Tibial nerve (tissue), 4 donors: Measurements from ENCODE around the gene RAB6B. TPM values are rescaled to one million over a fixed set of nuclear protein-coding genes. Genes with fewer than 3 reads are reported as not detected.

Experiments
- DNase-seq, 2 donors: peaks; one replicate each; pipeline ENCODE4 v3.0.0-alpha.2; 2019; ENCODE audit warnings: low spot score in 2 of 2
- H3K27ac ChIP-seq, 4 donors: fragments of 200-600 bp; sonication (generic) in 3 of 4; one replicate each; pipeline ENCODE4 v1.5.1; 2017 to 2019; ENCODE audit warnings: mild to moderate bottlenecking in 1 of 4
- H3K27me3 ChIP-seq, 2 donors: fragments of 200-600 bp; sonication (generic) in 1 of 2; one replicate each; pipeline versions ENCODE4 v1.5.1 to v1.6.0; 2017 to 2019
- H3K36me3 ChIP-seq, 3 donors: fragments of 200-600 bp; sonication (generic); one replicate each; pipeline ENCODE4 v1.5.1; 2018 to 2019
- H3K4me1 ChIP-seq, 4 donors: fragments of 200-600 bp; sonication (generic) in 3 of 4; one replicate each; pipeline ENCODE4 v1.5.1; 2017 to 2019
- H3K4me3 ChIP-seq, 4 donors: fragments of 200-600 bp; sonication (generic) in 3 of 4; one replicate each; pipeline ENCODE4 v1.5.1; 2017 to 2019; ENCODE audit warnings: mild to moderate bottlenecking in 1 of 4, moderate library complexity in 1 of 4
- H3K9me3 ChIP-seq, 4 donors: fragments of 200-600 bp; sonication (generic) in 3 of 4; one replicate each; pipeline ENCODE4 v1.5.1; 2017 to 2019
- EP300 ChIP-seq, 2 donors: sonication (generic); formaldehyde crosslinking; IDR thresholded peaks; one replicate each; pipeline ENCODE4 v1.6.1; 2017; ENCODE audit warnings: antibody characterized with exemption in 2 of 2, mild to moderate bottlenecking in 1 of 2
- POLR2A ChIP-seq, 2 donors: fragments of 450-650 bp; IDR thresholded peaks; one replicate each; pipeline ENCODE4 v1.6.1; 2017; ENCODE audit warnings: antibody characterized with exemption in 2 of 2, mild to moderate bottlenecking in 2 of 2, moderate library complexity in 2 of 2
- WGBS, 2 donors: methylation state at CpG; one replicate each; pipeline ENCODE4 v1.1.5; 2018; 5-methylcytosine and 5-hydroxymethylcytosine counted together
- total RNA-seq, 4 donors: library from RNA; depleted of rRNA; stranded (reverse); fragments of >200 nt; gene quantifications; one replicate each; pipeline ENCODE4 v1.1.0, GENCODE V29; 2016
- TF ChIP-seq, protein P1 (sequence below), 5 experiments: fragments of 200-600 bp in 3 of 5; fragments of 450-650 bp in 2 of 5; sonication (generic) in 3 of 5; IDR thresholded peaks; one replicate each; pipeline ENCODE4 v1.5.1; 2016 to 2019; ENCODE audit warnings: antibody characterized with exemption in 5 of 5, mild to moderate bottlenecking in 3 of 5, moderate library complexity in 2 of 5

RAB6B gene
- total RNA-seq, 4 donors from 2014 or later = 1.4 to 3.6 (median 2.0) TPM

DNA sequence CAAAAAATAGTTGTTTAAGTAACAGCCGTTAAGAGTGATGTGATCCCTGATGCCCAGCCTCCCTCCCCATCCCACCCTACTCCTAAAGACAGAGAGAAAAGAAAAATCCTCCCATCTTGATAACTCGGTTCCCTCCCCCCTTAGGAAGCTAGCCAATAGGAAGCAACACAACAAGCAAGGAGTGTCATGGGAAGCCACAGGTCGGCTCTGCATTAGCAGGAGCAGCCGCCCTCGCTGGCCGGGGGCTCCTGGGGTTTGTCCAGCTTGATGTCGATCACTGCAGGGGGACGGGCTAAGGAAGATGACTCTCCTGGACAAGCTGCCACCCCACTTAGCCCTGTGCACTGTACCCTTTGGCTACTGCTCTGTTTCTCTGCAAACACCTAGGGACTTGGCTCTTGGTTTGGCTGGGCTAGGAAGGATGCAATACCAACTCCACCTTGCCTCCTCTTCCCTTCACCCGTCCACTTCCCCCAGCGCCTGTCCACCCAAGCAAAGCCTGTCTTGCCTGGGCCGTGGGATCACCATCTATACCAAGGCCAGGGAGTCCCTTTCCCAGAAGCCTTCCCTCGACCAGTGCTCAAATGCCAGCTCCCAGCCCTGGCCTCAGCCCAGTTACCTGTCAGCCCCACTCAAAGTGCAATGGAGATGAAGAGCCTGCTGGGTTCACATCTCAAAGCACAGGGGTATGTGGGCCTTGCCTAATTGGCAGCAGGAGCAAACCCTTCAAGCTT lies 66.9 kb downstream of the RAB6B start:
- Histone ChIP-seq H3K36me3 (peaks cover 0 to 27% (median 0%) of the 10 kb centered on the region in 3 donors), H3K27me3 (no peaks in the 10 kb centered on the region), H3K27ac (no peak overlapping the region), H3K4me1 (no peaks in the 10 kb centered on the region), H3K9me3 (no peaks in the 10 kb centered on the region), H3K4me3 (no peak overlapping the region)
- no peak for DNase-seq
- WGBS, 2 donors = 72 to 77% methylated on average over 12 of the region's 12 CpGs
- TF ChIP-seq, protein P1, sequence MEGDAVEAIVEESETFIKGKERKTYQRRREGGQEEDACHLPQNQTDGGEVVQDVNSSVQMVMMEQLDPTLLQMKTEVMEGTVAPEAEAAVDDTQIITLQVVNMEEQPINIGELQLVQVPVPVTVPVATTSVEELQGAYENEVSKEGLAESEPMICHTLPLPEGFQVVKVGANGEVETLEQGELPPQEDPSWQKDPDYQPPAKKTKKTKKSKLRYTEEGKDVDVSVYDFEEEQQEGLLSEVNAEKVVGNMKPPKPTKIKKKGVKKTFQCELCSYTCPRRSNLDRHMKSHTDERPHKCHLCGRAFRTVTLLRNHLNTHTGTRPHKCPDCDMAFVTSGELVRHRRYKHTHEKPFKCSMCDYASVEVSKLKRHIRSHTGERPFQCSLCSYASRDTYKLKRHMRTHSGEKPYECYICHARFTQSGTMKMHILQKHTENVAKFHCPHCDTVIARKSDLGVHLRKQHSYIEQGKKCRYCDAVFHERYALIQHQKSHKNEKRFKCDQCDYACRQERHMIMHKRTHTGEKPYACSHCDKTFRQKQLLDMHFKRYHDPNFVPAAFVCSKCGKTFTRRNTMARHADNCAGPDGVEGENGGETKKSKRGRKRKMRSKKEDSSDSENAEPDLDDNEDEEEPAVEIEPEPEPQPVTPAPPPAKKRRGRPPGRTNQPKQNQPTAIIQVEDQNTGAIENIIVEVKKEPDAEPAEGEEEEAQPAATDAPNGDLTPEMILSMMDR (IDR thresholded peaks at IDR 0.05) = no peak
- no peak for TF ChIP-seq EP300 (IDR thresholded peaks at IDR 0.05)
- no peak for TF ChIP-seq POLR2A (IDR thresholded peaks at IDR 0.05)

DNA sequence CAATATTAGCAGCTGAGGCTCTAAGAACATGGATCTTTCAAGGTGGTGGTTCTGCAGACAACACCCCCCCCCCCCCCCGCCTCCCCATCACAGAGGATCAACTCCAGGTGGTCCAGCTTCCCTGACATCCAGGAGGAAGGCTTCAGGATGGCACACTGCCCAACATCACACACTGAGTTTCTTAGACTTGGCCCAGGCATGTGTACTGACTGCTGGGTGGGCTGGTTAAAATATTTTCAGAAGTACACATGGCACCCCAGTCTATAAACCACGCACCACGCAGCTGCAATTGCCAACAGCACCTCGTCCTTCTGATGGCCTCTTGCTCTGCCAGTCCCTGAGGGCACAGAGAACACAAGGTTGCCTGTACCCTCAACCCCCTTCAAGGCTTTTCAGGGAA lies 68.0 kb downstream of the RAB6B start:
- no peaks in the 10 kb centered on the region for H3K4me1 ChIP-seq
- H3K4me3 ChIP-seq = no peak overlapping the region
- H3K27me3 ChIP-seq = no peaks in the 10 kb centered on the region
- peaks cover 0 to 37% (median 0%) of the 10 kb centered on the region in 3 donors for H3K36me3 ChIP-seq
- no peak overlapping the region for H3K27ac ChIP-seq
- DNase-seq = no peak
- TF ChIP-seq, protein P1 (IDR thresholded peaks at IDR 0.05) = no peak
- TF ChIP-seq POLR2A (IDR thresholded peaks at IDR 0.05) = no peak
- no peak for TF ChIP-seq EP300 (IDR thresholded peaks at IDR 0.05)
- WGBS, 2 donors = 85 to 93% methylated on average over 4 of the region's 4 CpGs
- H3K9me3 ChIP-seq = no peaks in the 10 kb centered on the region

DNA sequence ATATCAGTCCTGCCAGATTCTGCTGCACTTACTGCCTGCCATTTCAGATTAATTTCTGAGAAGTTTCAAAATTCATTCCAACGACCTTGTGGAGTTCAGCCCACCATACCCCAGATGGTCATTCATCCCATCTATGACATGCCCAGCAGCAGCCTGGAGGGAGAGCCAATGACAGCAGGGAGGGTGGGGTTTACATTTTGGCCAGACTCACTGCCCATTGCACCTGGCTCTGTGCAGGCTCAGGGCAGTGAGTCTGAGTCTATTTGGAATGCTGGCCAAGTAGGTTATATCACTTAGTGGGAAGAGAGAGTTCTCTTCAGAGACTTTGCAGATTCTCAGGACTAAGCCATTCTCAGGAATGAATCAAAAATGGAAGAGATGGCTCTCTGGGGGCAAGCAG lies 68.5 kb downstream of the RAB6B start:
- Histone ChIP-seq H3K9me3 (no peaks in the 10 kb centered on the region), H3K27ac (no peak overlapping the region), H3K27me3 (no peaks in the 10 kb centered on the region), H3K36me3 (peaks cover 0 to 43% (median 0%) of the 10 kb centered on the region in 3 donors), H3K4me3 (no peak overlapping the region), H3K4me1 (no peaks in the 10 kb centered on the region)
- 38 to 42% methylated on average over 1 of the region's 1 CpG for WGBS, 2 donors
- no peak for TF ChIP-seq EP300 (IDR thresholded peaks at IDR 0.05)
- TF ChIP-seq POLR2A (IDR thresholded peaks at IDR 0.05) = no peak
- TF ChIP-seq, protein P1 (IDR thresholded peaks at IDR 0.05) = no peak
- no peak for DNase-seq

DNA sequence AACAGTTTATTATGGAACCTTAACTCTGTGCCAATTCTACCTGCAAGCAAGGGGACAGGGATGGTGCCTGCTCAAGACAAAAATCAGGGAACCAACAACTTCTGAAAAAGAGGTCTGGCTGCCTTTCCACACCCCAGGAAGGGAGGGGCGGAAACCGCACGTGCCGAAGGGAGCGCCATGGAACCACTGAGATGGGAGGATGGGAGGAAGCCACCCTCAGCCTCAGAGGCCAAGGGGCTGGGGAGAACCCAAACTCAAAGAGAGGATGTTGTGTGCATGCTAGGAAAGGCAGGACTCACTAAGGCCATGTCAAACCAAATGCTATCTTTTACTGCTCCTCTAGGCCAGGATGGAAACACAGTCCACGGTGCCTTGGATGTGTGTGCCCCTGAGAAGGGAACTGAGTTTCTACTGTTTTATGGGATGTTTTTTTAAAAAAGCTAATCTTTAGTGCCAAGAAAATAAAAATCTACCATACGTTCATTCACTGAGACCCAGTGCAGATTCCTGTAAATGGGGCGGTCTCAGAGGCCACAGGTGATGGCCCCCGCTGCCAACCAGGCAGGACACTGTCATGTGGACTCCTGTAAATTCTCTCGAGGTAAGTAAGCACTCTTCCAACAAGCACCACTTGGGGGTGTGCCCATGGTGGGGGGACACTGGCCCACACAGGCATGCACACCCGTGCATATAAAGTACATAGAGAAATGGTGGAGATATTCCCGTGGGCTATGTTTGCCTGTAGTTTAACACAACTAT lies 69.5 kb downstream of the RAB6B start:
- Histone ChIP-seq H3K4me3 (no peak overlapping the region), H3K27me3 (no peaks in the 10 kb centered on the region), H3K27ac (no peak overlapping the region), H3K9me3 (no peaks in the 10 kb centered on the region), H3K4me1 (peaks cover 0 to 2% (median 0%) of the 10 kb centered on the region in 4 donors), H3K36me3 (peaks cover 0 to 53% (median 0%) of the 10 kb centered on the region in 3 donors)
- 85 to 89% methylated on average over 12 of the region's 12 CpGs for WGBS, 2 donors
- DNase-seq = no peak
- TF ChIP-seq EP300 (IDR thresholded peaks at IDR 0.05) = no peak
- TF ChIP-seq POLR2A (IDR thresholded peaks at IDR 0.05) = no peak
- TF ChIP-seq, protein P1 (IDR thresholded peaks at IDR 0.05) = no peak

DNA sequence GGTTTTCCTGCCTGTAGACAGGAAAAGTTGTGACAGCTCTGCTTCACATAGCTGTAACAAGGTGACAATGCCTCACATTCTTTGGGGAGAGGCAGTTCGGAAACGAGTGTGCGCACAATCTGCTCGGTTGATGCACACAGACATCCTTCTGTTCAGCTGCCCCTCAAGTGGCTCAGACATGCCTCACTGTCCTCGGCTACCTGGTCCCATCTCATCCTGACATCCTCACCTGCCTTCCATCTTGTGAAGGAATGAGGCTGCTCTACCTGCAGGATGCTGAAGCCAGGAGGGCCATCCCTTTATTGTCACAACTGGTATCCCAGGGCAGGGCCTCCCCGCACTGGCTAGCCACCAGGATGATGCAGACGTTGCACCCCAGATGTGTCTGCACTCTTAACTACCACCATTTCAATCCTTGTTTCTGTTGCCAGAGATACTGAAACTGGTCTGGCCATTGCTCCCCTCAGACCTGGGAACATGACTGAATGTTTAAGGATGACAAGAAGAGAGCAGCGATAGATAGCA lies 70.7 kb downstream of the RAB6B start:
- WGBS, 2 donors = 72 to 89% methylated on average over 8 of the region's 8 CpGs
- H3K4me1 ChIP-seq = peaks cover 0 to 2% (median 0%) of the 10 kb centered on the region in 4 donors
- TF ChIP-seq, protein P1 (IDR thresholded peaks at IDR 0.05) = no peak
- TF ChIP-seq POLR2A (IDR thresholded peaks at IDR 0.05) (no peak), EP300 (IDR thresholded peaks at IDR 0.05) (no peak)
- no peak for DNase-seq
- H3K36me3 ChIP-seq = peaks cover 0 to 64% (median 2%) of the 10 kb centered on the region in 3 donors
- no peaks in the 10 kb centered on the region for H3K27me3 ChIP-seq
- no peaks in the 10 kb centered on the region for H3K9me3 ChIP-seq
- no peak overlapping the region for H3K4me3 ChIP-seq
- no peak overlapping the region for H3K27ac ChIP-seq
